ENCODE results near the gene ESR2. TPM values are rescaled to one million over a fixed set of nuclear protein-coding genes. Genes with fewer than 3 reads are reported as not detected.

ESR2 gene
- polyA plus RNA-seq = under 1 TPM in 2 of 4 donors, not detected in 2; 0.19 to 0.58 TPM
- long read RNA-seq, donor 1 = 0 reads
- long read RNA-seq, donor 2, partial matches to known transcripts = 5 of 5 reads
- long read RNA-seq, donor 2, other reads (novel, unspliced or antisense) = 0 of 5 reads
- long read RNA-seq, donor 3 = 0 reads
- long read RNA-seq, donor 4 = 0 reads
- long read RNA-seq, donor 5 = 0 reads
- long read RNA-seq, donor 6, partial matches to known transcripts = 31 of 31 reads
- long read RNA-seq, donor 6, other reads (novel, unspliced or antisense) = 0 of 31 reads
- long read RNA-seq, donor 7 = 0 reads
- long read RNA-seq, donor 8, partial matches to known transcripts = 8 of 8 reads
- long read RNA-seq, donor 8, other reads (novel, unspliced or antisense) = 0 of 8 reads
- long read RNA-seq, donor 9 = 0 reads
- long read RNA-seq, donor 10 = 0 reads

DNA sequence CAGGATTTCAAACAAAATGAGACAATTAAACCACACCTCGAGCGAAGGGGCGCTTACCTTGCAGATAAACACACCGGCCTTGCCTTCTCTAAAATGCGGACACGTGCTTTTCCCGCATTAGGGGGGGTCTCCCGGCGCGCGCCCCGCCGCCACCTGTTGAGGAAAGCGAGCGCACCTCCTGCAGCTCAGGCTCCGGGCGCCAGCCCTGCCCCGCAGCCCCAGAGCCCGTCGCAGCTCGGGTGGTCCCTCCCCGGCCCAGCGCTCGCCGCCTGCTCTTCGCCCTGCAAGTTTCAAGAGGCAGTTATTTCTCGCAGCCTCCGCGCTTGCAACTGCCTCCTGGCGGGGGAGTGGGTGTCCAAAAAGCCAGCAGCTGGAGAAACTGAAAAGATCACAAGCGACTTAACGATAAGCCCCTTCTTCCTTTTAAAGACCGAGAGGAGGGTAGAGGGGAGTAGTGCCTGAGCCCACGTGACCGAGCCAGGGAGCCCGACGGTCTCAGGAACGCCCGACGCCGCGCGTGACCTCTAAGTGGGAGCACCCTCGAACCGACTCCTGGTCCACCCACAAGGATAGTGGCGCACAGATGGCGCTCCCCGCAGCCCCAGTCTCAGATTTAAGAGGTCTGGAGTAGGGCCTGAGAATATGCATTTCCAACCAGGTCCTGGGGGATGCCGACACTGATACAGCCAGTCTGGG is at the start of gene ESR2:
Gene ESR2 (minus strand): TSS at position 396 of the 696 bp plus-strand sequence. CDS start 11,386 bp downstream, outside the sequence.
- 1 to 2% (median 2%) methylated on average over 47 to 49 of the region's 49 CpGs for WGBS, 3 donors
- Histone ChIP-seq H3K4me3 (ENCODE audit: low read depth in 1 of 3, low read length in 3 of 3) (peak within 1 kb of the TSS in 2 of 3 donors; percentile 29 to 30), H3K4me1 (ENCODE audit: control insufficient read depth in 3 of 3, insufficient read depth in 2 of 3, low read depth in 1 of 3, low read length in 2 of 3) (peaks cover 0 to 10% (median 3%) of the 10 kb centered on the region in 3 donors), H3K36me3 (ENCODE audit: control insufficient read depth in 3 of 3, insufficient read depth in 2 of 3, low read depth in 1 of 3, low read length in 3 of 3) (no peaks in the 10 kb centered on the region), H3K27ac (ENCODE audit: low read depth in 1 of 3, low read length in 2 of 3) (peak within 1 kb of the TSS in 1 of 3 donors; percentile 2), H3K9me3 (ENCODE audit: control insufficient read depth in 2 of 2, insufficient read depth in 1 of 2, low read depth in 1 of 2, low read length in 1 of 2) (no peaks in the 10 kb centered on the region), H3K27me3 (ENCODE audit: control insufficient read depth in 3 of 3, insufficient read depth in 3 of 3, low read length in 3 of 3) (peaks cover 0 to 11% (median 2%) of the 10 kb centered on the region in 3 donors)
- peak; percentile 10 to 64 for DNase-seq
- no peak for FAIRE-seq

DNA sequence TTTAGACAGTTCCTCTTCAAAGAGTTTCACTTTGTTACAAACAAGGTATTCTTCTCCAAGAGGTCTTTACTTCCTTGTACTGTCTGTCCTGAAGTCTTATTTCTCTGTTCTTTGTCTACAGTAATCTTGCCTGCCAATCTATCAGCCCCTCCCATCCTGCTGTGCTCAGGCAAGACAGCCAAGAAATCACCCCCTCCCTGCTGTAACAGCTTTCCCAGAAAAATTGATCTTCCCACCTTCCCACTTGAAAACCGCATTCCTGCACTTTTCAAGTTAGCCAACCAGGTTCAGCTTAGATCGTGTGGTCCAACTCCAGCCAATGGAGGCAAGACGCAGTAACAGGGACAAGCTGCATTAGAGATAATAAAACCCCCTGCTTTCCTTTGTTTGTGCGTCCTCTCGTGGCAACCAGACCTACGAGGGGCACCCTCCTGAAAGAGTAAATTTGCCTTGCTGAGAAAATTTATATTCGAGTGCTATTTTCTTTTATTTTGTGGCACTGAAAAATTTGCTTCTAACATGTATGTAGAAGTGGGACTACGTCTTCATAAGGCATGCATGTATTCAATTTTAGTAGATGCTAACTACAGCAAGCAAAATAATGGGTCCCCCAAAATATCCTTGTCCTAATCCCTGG is 46.5 kb upstream of the ESR2 start:
- FAIRE-seq (no peak), DNase-seq (no peak)
- Histone ChIP-seq H3K9me3 (ENCODE audit: control insufficient read depth in 2 of 2, insufficient read depth in 1 of 2, low read depth in 1 of 2, low read length in 1 of 2) (peaks cover 0 to 4% of the 10 kb centered on the region in 2 donors), H3K4me1 (ENCODE audit: control insufficient read depth in 3 of 3, insufficient read depth in 2 of 3, low read depth in 1 of 3, low read length in 2 of 3) (peaks cover 0 to 5% (median 0%) of the 10 kb centered on the region in 3 donors), H3K27me3 (ENCODE audit: control insufficient read depth in 3 of 3, insufficient read depth in 3 of 3, low read length in 3 of 3) (no peaks in the 10 kb centered on the region), H3K27ac (ENCODE audit: low read depth in 1 of 3, low read length in 2 of 3) (no peak overlapping the region), H3K36me3 (ENCODE audit: control insufficient read depth in 3 of 3, insufficient read depth in 2 of 3, low read depth in 1 of 3, low read length in 3 of 3) (no peaks in the 10 kb centered on the region), H3K4me3 (ENCODE audit: low read depth in 1 of 3, low read length in 3 of 3) (no peak overlapping the region)
- 91 to 98% (median 98%) methylated on average over 8 of the region's 8 CpGs for WGBS, 3 donors

DNA sequence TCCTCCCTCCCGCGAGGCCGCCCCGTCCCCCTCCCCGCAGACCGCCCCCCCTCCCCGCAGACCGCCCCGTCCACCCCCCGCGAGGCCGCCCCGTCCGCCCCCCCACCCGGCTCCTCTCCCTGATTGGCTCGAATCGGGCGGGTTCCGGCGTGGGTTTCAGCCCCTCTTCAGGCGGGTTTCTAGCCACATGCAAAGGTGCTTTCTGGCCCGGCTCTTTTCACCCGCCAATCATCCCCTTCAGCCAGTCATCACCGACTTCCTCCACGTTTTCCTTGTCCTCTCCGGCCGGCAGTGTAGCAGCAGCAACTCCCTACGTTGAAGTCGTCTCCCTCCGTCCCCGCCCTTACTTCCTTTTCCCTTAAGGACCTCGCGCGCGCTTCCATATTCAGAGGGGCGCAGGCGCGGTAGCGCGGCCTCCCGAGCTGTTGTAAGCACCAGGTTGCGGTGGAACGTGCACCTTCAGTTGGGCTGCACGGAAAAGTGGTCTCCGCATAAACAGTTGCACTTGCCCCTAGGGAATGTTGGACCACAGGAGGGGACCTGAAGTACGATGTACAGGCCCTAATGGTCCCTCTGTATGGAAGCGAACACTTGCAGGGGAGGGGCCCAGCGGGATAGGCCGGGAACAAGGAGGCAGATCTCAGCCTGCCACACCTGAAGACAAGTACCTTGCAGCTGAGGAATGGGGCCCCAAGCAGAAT is 44.6 kb upstream of the ESR2 start:
- DNase-seq = peak; percentile 97
- 0 to 2% (median 1%) methylated on average over 35 to 49 of the region's 49 CpGs for WGBS, 3 donors
- Histone ChIP-seq H3K4me3 (ENCODE audit: low read depth in 1 of 3, low read length in 3 of 3) (peak overlapping the region; percentile 62 to 92 (median 69)), H3K9me3 (ENCODE audit: control insufficient read depth in 2 of 2, insufficient read depth in 1 of 2, low read depth in 1 of 2, low read length in 1 of 2) (peaks cover 0 to 4% of the 10 kb centered on the region in 2 donors), H3K36me3 (ENCODE audit: control insufficient read depth in 3 of 3, insufficient read depth in 2 of 3, low read depth in 1 of 3, low read length in 3 of 3) (no peaks in the 10 kb centered on the region), H3K4me1 (ENCODE audit: control insufficient read depth in 3 of 3, insufficient read depth in 2 of 3, low read depth in 1 of 3, low read length in 2 of 3) (peaks cover 0 to 5% (median 0%) of the 10 kb centered on the region in 3 donors), H3K27ac (ENCODE audit: low read depth in 1 of 3, low read length in 2 of 3) (peak overlapping the region in 2 of 3 donors; percentile 92 to 97), H3K27me3 (ENCODE audit: control insufficient read depth in 3 of 3, insufficient read depth in 3 of 3, low read length in 3 of 3) (no peaks in the 10 kb centered on the region)
- FAIRE-seq = no peak

DNA sequence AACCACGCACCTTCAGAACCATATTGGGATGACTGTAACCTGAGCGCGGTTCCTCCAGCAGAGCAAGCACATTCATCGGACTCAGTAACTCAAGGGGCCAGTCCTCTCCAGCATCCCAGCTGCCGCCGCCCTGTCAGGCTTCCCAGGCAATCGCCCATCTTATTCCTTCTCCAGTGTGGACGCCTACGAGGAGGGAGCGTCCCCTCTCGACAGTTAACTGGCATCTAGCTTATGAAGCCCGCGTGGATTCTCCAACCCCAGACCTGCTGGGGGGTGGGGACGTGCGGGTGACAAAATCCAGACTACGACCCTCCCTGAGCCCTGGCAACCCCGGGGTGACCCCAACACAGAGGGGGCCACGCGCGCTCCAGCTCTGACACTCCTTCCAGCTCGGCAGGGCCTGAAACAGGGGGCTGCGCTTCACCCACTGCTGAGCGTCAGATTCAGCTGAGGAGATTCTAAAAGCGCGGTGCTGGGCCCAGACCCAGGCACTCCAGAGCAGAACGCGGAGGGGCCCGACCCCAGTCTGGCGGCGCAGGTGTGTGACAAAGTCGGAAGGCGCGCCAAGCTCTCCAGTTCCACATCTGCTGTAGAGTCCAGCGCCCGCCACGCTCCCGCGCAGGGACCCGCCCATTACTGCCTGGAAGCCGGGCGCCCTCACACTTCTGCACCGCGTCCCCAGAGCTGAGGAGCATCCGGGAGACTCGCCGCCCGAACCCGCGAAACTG is 43.9 kb upstream of the ESR2 start:
- H3K27me3 ChIP-seq (ENCODE audit: control insufficient read depth in 3 of 3, insufficient read depth in 3 of 3, low read length in 3 of 3) = no peaks in the 10 kb centered on the region
- H3K4me3 ChIP-seq (ENCODE audit: low read depth in 1 of 3, low read length in 3 of 3) = peak overlapping the region; percentile 62 to 92 (median 69)
- WGBS, 3 donors = 0 to 1% (median 1%) methylated on average over 43 to 49 of the region's 49 CpGs
- H3K36me3 ChIP-seq (ENCODE audit: control insufficient read depth in 3 of 3, insufficient read depth in 2 of 3, low read depth in 1 of 3, low read length in 3 of 3) = no peaks in the 10 kb centered on the region
- peak overlapping the region; percentile 52 to 97 (median 89) for H3K27ac ChIP-seq (ENCODE audit: low read depth in 1 of 3, low read length in 2 of 3)
- H3K4me1 ChIP-seq (ENCODE audit: control insufficient read depth in 3 of 3, insufficient read depth in 2 of 3, low read depth in 1 of 3, low read length in 2 of 3) = peaks cover 0 to 5% (median 0%) of the 10 kb centered on the region in 3 donors
- DNase-seq (peak; percentile 43 to 85), FAIRE-seq (no peak)
- H3K9me3 ChIP-seq (ENCODE audit: control insufficient read depth in 2 of 2, insufficient read depth in 1 of 2, low read depth in 1 of 2, low read length in 1 of 2) = peaks cover 0 to 4% of the 10 kb centered on the region in 2 donors

DNA sequence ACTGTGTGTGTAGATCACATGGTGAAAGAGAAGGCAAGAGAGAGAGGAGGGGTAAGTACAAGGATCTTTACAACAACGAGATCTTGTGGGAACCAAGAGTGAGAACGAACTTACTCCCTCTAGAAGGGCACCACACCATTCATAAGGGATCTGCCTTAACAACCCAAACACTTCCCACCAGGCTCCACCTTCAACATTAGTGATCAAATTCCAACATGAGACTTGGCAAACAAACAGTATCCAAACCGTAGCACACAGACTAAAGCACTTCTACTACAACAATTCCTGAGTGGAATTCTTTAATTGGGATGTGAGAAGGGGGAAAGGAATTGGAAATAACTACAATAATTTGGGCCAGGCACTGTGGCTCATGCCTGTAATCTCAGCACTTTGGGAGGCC is 35.0 kb upstream of the ESR2 start:
- DNase-seq (no peak), FAIRE-seq (no peak)
- Histone ChIP-seq H3K9me3 (ENCODE audit: control insufficient read depth in 2 of 2, insufficient read depth in 1 of 2, low read depth in 1 of 2, low read length in 1 of 2) (no peaks in the 10 kb centered on the region), H3K4me1 (ENCODE audit: control insufficient read depth in 3 of 3, insufficient read depth in 2 of 3, low read depth in 1 of 3, low read length in 2 of 3) (no peaks in the 10 kb centered on the region), H3K4me3 (ENCODE audit: low read depth in 1 of 3, low read length in 3 of 3) (no peak overlapping the region), H3K36me3 (ENCODE audit: control insufficient read depth in 3 of 3, insufficient read depth in 2 of 3, low read depth in 1 of 3, low read length in 3 of 3) (no peaks in the 10 kb centered on the region), H3K27ac (ENCODE audit: low read depth in 1 of 3, low read length in 2 of 3) (no peak overlapping the region), H3K27me3 (ENCODE audit: control insufficient read depth in 3 of 3, insufficient read depth in 3 of 3, low read length in 3 of 3) (no peaks in the 10 kb centered on the region)
- WGBS, 3 donors = 48 to 67% (median 67%) methylated on average over 3 of the region's 3 CpGs

DNA sequence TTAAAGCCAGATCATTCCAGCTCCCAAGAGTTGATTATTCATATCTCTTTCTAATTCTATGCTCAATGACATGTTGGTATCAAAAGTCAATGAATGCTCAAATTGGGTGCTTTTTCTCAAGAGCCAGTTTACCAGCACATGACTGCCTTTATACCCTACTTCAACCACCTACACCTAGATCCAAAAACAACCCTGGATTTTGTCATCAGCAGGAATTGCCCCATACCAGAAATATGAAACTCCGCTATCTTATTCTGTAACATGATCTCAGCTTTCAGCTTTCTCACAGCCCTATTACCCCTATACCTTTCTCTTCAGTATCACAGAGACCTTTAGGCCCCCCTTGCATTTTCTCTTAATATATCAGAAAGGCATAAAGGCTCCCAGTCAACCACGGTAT is 32.3 kb upstream of the ESR2 start:
- FAIRE-seq = no peak
- 93 to 96% (median 93%) methylated on average over 2 of the region's 2 CpGs for WGBS, 3 donors
- H3K36me3 ChIP-seq (ENCODE audit: control insufficient read depth in 3 of 3, insufficient read depth in 2 of 3, low read depth in 1 of 3, low read length in 3 of 3) = no peaks in the 10 kb centered on the region
- H3K4me3 ChIP-seq (ENCODE audit: low read depth in 1 of 3, low read length in 3 of 3) = no peak overlapping the region
- DNase-seq = no peak
- H3K9me3 ChIP-seq (ENCODE audit: control insufficient read depth in 2 of 2, insufficient read depth in 1 of 2, low read depth in 1 of 2, low read length in 1 of 2) = no peaks in the 10 kb centered on the region
- H3K27me3 ChIP-seq (ENCODE audit: control insufficient read depth in 3 of 3, insufficient read depth in 3 of 3, low read length in 3 of 3) = no peaks in the 10 kb centered on the region
- H3K4me1 ChIP-seq (ENCODE audit: control insufficient read depth in 3 of 3, insufficient read depth in 2 of 3, low read depth in 1 of 3, low read length in 2 of 3) = no peaks in the 10 kb centered on the region
- H3K27ac ChIP-seq (ENCODE audit: low read depth in 1 of 3, low read length in 2 of 3) = no peak overlapping the region

DNA sequence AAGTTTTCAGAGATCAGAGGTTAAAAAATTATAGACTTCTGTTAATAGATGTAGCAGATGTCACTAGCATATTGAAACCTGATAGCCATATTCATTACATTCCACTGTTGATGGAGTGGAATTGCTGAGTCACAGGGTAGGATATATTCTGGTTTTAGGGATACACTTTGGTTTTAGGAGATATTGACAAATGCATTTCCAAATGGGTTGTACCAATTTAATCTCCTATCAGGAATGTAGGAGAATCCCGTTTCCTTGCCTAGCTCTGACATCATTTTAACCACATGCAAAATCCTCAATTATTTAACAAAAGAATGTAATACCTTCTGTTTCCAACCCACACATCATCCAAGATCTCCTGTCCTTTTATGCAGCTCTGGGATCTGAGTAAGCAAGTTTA is 30.7 kb upstream of the ESR2 start:
- Histone ChIP-seq H3K4me3 (ENCODE audit: low read depth in 1 of 3, low read length in 3 of 3) (no peak overlapping the region), H3K36me3 (ENCODE audit: control insufficient read depth in 3 of 3, insufficient read depth in 2 of 3, low read depth in 1 of 3, low read length in 3 of 3) (no peaks in the 10 kb centered on the region), H3K9me3 (ENCODE audit: control insufficient read depth in 2 of 2, insufficient read depth in 1 of 2, low read depth in 1 of 2, low read length in 1 of 2) (no peaks in the 10 kb centered on the region), H3K4me1 (ENCODE audit: control insufficient read depth in 3 of 3, insufficient read depth in 2 of 3, low read depth in 1 of 3, low read length in 2 of 3) (no peaks in the 10 kb centered on the region), H3K27ac (ENCODE audit: low read depth in 1 of 3, low read length in 2 of 3) (no peak overlapping the region), H3K27me3 (ENCODE audit: control insufficient read depth in 3 of 3, insufficient read depth in 3 of 3, low read length in 3 of 3) (no peaks in the 10 kb centered on the region)
- 38 to 69% (median 56%) methylated on average over 1 of the region's 1 CpG for WGBS, 3 donors
- FAIRE-seq (no peak), DNase-seq (no peak)

Measured in small intestine (tissue), 16 donors.